Smooth muscle cell (in vitro differentiated cells): ENCODE results near the gene ORM2. TPM values are rescaled to one million over a fixed set of nuclear protein-coding genes. Genes with fewer than 3 reads are reported as not detected.

Experiments used
- DNase-seq: peaks from one replicate; lab custom pipeline; 2025; ENCODE audit not compliant: unreplicated experiment; lab: John Stamatoyannopoulos, UW
- H2AFZ ChIP-seq: fragments of 200-600 bp; sonication (generic); 2 replicates; pipeline ENCODE4 v1.6.0; 2016; ENCODE audit warnings: antibody characterized with exemption, low read depth, mild to moderate bottlenecking
- H3F3A ChIP-seq: fragments of 200-600 bp; sonication (generic); 2 replicates; pipeline ENCODE4 v1.6.0; 2017; ENCODE audit warnings: antibody characterized with exemption, low read depth
- H3K27ac ChIP-seq: fragments of 200-600 bp; sonication (generic); 2 replicates; pipeline ENCODE4 v1.5.1; 2016; ENCODE audit warnings: low read depth, mild to moderate bottlenecking
- H3K27me3 ChIP-seq: fragments of 200-600 bp; sonication (generic); 2 replicates; pipeline ENCODE4 v1.6.1; 2016; ENCODE audit warnings: low read depth, mild to moderate bottlenecking
- H3K36me3 ChIP-seq: fragments of 200-600 bp; sonication (generic); 2 replicates; pipeline ENCODE4 v1.5.1; 2016; ENCODE audit warnings: low read depth
- H3K4me1 ChIP-seq: fragments of 200-600 bp; sonication (generic); 2 replicates; pipeline ENCODE4 v1.5.1; 2016; ENCODE audit warnings: low read depth
- H3K4me2 ChIP-seq: fragments of 200-600 bp; sonication (generic); 2 replicates; pipeline ENCODE4 v1.6.0; 2016; ENCODE audit warnings: mild to moderate bottlenecking
- H3K4me3 ChIP-seq: fragments of 200-600 bp; sonication (generic); 2 replicates; pipeline ENCODE4 v1.5.1; 2016; ENCODE audit warnings: mild to moderate bottlenecking
- H3K79me2 ChIP-seq: fragments of 200-600 bp; sonication (generic); 2 replicates; pipeline ENCODE4 v1.6.0; 2016; ENCODE audit warnings: low read depth, mild to moderate bottlenecking
- H3K9ac ChIP-seq: fragments of 200-600 bp; sonication (generic); 2 replicates; pipeline ENCODE4 v1.6.0; 2016; ENCODE audit warnings: low read depth
- H3K9me3 ChIP-seq: fragments of 200-600 bp; sonication (generic); replicated peaks from 2 replicates; pipeline ENCODE4 v1.5.1; 2016; ENCODE audit warnings: low read depth
- H4K20me1 ChIP-seq: fragments of 200-600 bp; sonication (generic); 2 replicates; pipeline ENCODE4 v1.6.0; 2016; ENCODE audit warnings: low read depth
- CTCF ChIP-seq: fragments of 200-600 bp; sonication (generic); IDR thresholded peaks from 2 replicates; pipeline ENCODE4 v1.5.1; 2017; ENCODE audit warnings: borderline replicate concordance, mild to moderate bottlenecking, antibody characterized with exemption; ENCODE audit not compliant: insufficient read depth, poor library complexity, severe bottlenecking
- WGBS: methylation state at CpG from one replicate; pipeline ENCODE4 v1.1.7; 2016; ENCODE audit warnings: low lambda C conversion rate; 5-methylcytosine and 5-hydroxymethylcytosine counted together
- polyA plus RNA-seq: library from polyadenylated mRNA; unstranded; fragments of >200 nt; fragmentation: Nextera tagmentation; extraction: Ambion mirVana; gene quantifications from 2 replicates; pipeline ENCODE4 v1.2.1, GENCODE V29; 2016
- total RNA-seq: library from RNA; depleted of rRNA; stranded (reverse); fragments of >200 nt; gene quantifications from 2 replicates; pipeline ENCODE4 v1.2.3, GENCODE V29; 2014

ORM2 gene
- total and polyA plus RNA-seq, 2 experiments from 2014 or later: not detected

GRCh38 chr9:114348261-114348905 is 18.7 kb downstream of the ORM2 start:
- no peak for DNase-seq
- H3K4me2 ChIP-seq: peak overlapping the region; percentile 73

GRCh38 chr9:114348906-114349482 is 19.3 kb downstream of the ORM2 start:
- Histone ChIP-seq H3F3A (peaks cover 15% of the 10 kb centered on the region), H3K27me3 (no peaks in the 10 kb centered on the region), H3K4me1 (peaks cover 16% of the 10 kb centered on the region), H4K20me1 (no peaks in the 10 kb centered on the region), H3K79me2 (no peaks in the 10 kb centered on the region), H3K36me3 (peaks cover 2% of the 10 kb centered on the region), H3K9ac (peak overlapping the region; percentile 84), H2AFZ (no peak overlapping the region), H3K27ac (peak overlapping the region; percentile 97), H3K4me2 (peak overlapping the region; percentile 73), H3K4me3 (no peak overlapping the region), H3K9me3 (no peaks in the 10 kb centered on the region)
- DNase-seq: peak; percentile 80
- WGBS: 3% methylated on average over 9 of the region's 9 CpGs
- TF ChIP-seq CTCF: no peak

More at GRCh38 chr9:114348261-114348905, 18.7 kb downstream of the ORM2 start:
- H3K9me3 ChIP-seq: no peaks in the 10 kb centered on the region
- peaks cover 15% of the 10 kb centered on the region for H3F3A ChIP-seq
- no peak overlapping the region for H2AFZ ChIP-seq
- no peaks in the 10 kb centered on the region for H4K20me1 ChIP-seq
- peaks cover 16% of the 10 kb centered on the region for H3K4me1 ChIP-seq
- H3K4me3 ChIP-seq: no peak overlapping the region
- TF ChIP-seq CTCF: no peak
- 66% methylated on average over 12 of the region's 12 CpGs for WGBS
- H3K27ac ChIP-seq: peak overlapping the region; percentile 97
- H3K36me3 ChIP-seq: peaks cover 4% of the 10 kb centered on the region
- H3K27me3 ChIP-seq: no peaks in the 10 kb centered on the region
- no peaks in the 10 kb centered on the region for H3K79me2 ChIP-seq
- H3K9ac ChIP-seq: peak overlapping the region; percentile 84

- DNase-seq: no peak
- H3K36me3 ChIP-seq: no peaks in the 10 kb centered on the region
- peak overlapping the region; percentile 97 for H3K27ac ChIP-seq
Measured at GRCh38 chr9:114349713-114350480, 20.2 kb downstream of the ORM2 start.

More at GRCh38 chr9:114349713-114350480, 20.2 kb downstream of the ORM2 start:
- Histone ChIP-seq H3K4me3 (no peak overlapping the region), H3K9ac (peak overlapping the region; percentile 61), H3K9me3 (no peaks in the 10 kb centered on the region), H3K27me3 (no peaks in the 10 kb centered on the region), H3K79me2 (no peaks in the 10 kb centered on the region), H2AFZ (no peak overlapping the region), H3K4me1 (peaks cover 16% of the 10 kb centered on the region), H3F3A (peaks cover 15% of the 10 kb centered on the region), H4K20me1 (no peaks in the 10 kb centered on the region), H3K4me2 (no peak overlapping the region)
- no peak for TF ChIP-seq CTCF
- WGBS: 95% methylated on average over 10 of the region's 10 CpGs
